DOHH2 (cell line): ENCODE data around the gene DDAH2.

ENCODE experiments used
- H3F3A ChIP-seq: fragments of 200-600 bp; sonication (generic), shearing (Covaris generic); 2 replicates; pipeline ENCODE4 v1.6.0; 2016; ENCODE audit warnings: antibody characterized with exemption, mild to moderate bottlenecking; ENCODE audit not compliant: control insufficient read depth, insufficient read depth
- H3K27ac ChIP-seq: fragments of 200-600 bp; sonication (generic); 2 replicates; pipeline ENCODE4 v1.5.1; 2014; ENCODE audit warnings: low read depth, mild to moderate bottlenecking, low read length, moderate library complexity
- H3K27me3 ChIP-seq: fragments of 200-600 bp; sonication (generic); 2 replicates; pipeline ENCODE4 v1.6.1; 2014; ENCODE audit warnings: mild to moderate bottlenecking, low read length, mixed read lengths; ENCODE audit not compliant: control insufficient read depth
- H3K36me3 ChIP-seq: fragments of 200-600 bp; sonication (generic); 2 replicates; pipeline ENCODE4 v1.6.1; 2014; ENCODE audit warnings: mild to moderate bottlenecking, low read length, moderate library complexity, mixed read lengths; ENCODE audit not compliant: control insufficient read depth
- H3K4me1 ChIP-seq: fragments of 200-600 bp; sonication (generic); 2 replicates; pipeline ENCODE4 v1.6.1; 2014; ENCODE audit warnings: mild to moderate bottlenecking, low read length, mixed read lengths; ENCODE audit not compliant: control insufficient read depth
- H3K4me2 ChIP-seq: fragments of 200-600 bp; sonication (generic); 2 replicates; pipeline ENCODE4 v1.6.0; 2014; ENCODE audit warnings: mild to moderate bottlenecking, low read length, moderate library complexity
- H3K4me3 ChIP-seq: fragments of 200-600 bp; sonication (generic); 2 replicates; pipeline ENCODE4 v1.5.1; 2014; ENCODE audit warnings: mild to moderate bottlenecking, low read length, mixed read lengths
- H3K79me2 ChIP-seq: fragments of 200-600 bp; sonication (generic); 2 replicates; pipeline ENCODE4 v1.6.1; 2014; ENCODE audit warnings: mild to moderate bottlenecking, low read length, mixed read lengths; ENCODE audit not compliant: control insufficient read depth
- H3K9me2 ChIP-seq: fragments of 200-600 bp; sonication (generic); replicated peaks from 2 replicates; pipeline ENCODE4 v1.6.1; 2014; ENCODE audit warnings: mild to moderate bottlenecking, low read length, mixed read lengths; ENCODE audit not compliant: control insufficient read depth
- H3K9me3 ChIP-seq: fragments of 200-600 bp; sonication (generic); 2 replicates; pipeline ENCODE4 v1.6.1; 2014; ENCODE audit warnings: antibody characterized with exemption, low read length, mixed read lengths; ENCODE audit not compliant: control insufficient read depth, insufficient read depth
- H4K20me1 ChIP-seq: fragments of 200-600 bp; sonication (generic); 2 replicates; pipeline ENCODE4 v1.6.0; 2014; ENCODE audit warnings: low read depth, mild to moderate bottlenecking, antibody characterized with exemption, low read length, moderate library complexity; ENCODE audit not compliant: control insufficient read depth, insufficient read depth
- EZH2phosphoT487 ChIP-seq: fragments of 200-600 bp; sonication (generic); IDR thresholded peaks from 2 replicates; pipeline ENCODE4 v1.6.1; 2017; ENCODE audit warnings: borderline replicate concordance, mild to moderate bottlenecking, antibody characterized with exemption, low read length, moderate library complexity, mixed read lengths
- TF ChIP-seq, protein P1 (sequence below): fragments of 200-600 bp; sonication (generic); IDR thresholded peaks from one replicate; pipeline ENCODE4 v1.5.1; 2014; ENCODE audit warnings: antibody characterized with exemption, mild to moderate bottlenecking, low read depth, low read length; ENCODE audit not compliant: poor library complexity, severe bottlenecking

DDAH2 gene

DNA sequence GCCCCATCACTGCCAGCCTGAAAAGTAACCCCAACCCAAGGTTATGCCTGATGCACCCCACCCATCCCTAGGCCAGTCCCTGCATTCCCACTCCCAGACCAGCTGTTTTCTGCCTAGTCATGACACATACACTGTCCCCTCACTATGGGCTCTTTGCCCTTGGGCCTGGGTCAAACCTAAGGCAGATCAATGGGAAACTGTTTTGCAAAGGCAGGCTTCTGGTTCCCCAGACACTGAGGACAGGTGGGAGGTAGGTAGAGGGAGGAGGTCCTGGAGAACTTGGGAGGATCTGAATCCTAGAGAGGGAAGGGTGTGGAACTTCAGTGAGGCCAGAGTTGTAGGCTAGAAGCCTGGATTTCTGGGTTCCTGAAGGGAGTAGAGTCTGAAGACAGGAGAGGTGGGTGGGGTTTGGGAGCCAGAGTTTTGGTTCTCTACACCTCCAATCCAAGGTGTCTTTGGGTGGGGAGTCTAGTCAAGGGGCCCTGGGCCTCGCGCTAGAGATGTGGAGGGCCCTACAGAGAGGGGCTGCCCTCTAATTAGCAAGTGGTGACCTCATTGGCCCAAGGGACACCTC is 5.2 kb upstream of the DDAH2 start:
- Histone ChIP-seq H3K36me3 (peaks cover 57% of the 10 kb centered on the region), H4K20me1 (peaks cover 10% of the 10 kb centered on the region; the same call in 1 of the 2 replicates), H3K4me1 (peaks cover 57% of the 10 kb centered on the region), H3K4me3 (peak overlapping the region; percentile 84), H3F3A (peaks cover 52% of the 10 kb centered on the region), H3K9me2 (no peaks in the 10 kb centered on the region), H3K9me3 (no peaks in the 10 kb centered on the region), H3K27ac (peak overlapping the region; percentile 96), H3K79me2 (peaks cover 40% of the 10 kb centered on the region), H3K27me3 (no peaks in the 10 kb centered on the region), H3K4me2 (peak overlapping the region; percentile 93)
- TF ChIP-seq, protein P1, sequence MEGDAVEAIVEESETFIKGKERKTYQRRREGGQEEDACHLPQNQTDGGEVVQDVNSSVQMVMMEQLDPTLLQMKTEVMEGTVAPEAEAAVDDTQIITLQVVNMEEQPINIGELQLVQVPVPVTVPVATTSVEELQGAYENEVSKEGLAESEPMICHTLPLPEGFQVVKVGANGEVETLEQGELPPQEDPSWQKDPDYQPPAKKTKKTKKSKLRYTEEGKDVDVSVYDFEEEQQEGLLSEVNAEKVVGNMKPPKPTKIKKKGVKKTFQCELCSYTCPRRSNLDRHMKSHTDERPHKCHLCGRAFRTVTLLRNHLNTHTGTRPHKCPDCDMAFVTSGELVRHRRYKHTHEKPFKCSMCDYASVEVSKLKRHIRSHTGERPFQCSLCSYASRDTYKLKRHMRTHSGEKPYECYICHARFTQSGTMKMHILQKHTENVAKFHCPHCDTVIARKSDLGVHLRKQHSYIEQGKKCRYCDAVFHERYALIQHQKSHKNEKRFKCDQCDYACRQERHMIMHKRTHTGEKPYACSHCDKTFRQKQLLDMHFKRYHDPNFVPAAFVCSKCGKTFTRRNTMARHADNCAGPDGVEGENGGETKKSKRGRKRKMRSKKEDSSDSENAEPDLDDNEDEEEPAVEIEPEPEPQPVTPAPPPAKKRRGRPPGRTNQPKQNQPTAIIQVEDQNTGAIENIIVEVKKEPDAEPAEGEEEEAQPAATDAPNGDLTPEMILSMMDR: no peak
- TF ChIP-seq EZH2phosphoT487: no peak

DNA sequence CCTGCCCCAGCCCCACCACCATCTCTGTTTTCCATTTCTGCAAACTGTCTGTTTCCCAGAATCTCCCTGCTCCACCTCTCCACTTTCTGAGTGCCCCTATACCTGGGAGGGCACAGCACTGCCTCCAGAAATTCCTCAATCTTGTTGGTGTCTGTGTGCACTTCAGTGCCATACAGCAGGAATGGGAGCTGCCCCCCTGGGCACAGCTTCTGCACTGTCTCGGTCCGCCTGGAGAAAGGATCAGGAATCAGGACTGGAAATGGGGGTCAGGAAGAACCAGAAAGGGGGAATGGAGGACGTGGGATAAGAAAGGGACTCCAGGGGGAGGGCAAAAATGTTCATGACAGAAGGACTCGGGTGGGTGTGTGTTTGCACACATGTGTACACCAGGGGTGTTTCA is 4.6 kb upstream of the DDAH2 start:
- peaks cover 13% of the 10 kb centered on the region; the same call in 1 of the 2 replicates for H4K20me1 ChIP-seq
- peak overlapping the region; percentile 96; the same call in 1 of the 2 replicates for H3K27ac ChIP-seq
- no peaks in the 10 kb centered on the region for H3K9me2 ChIP-seq
- peaks cover 58% of the 10 kb centered on the region for H3K4me1 ChIP-seq
- H3K9me3 ChIP-seq: no peaks in the 10 kb centered on the region
- H3K4me2 ChIP-seq: peak overlapping the region; percentile 93
- H3K79me2 ChIP-seq: peaks cover 40% of the 10 kb centered on the region
- peaks cover 59% of the 10 kb centered on the region for H3K36me3 ChIP-seq
- no peak overlapping the region for H3K4me3 ChIP-seq
- no peak for TF ChIP-seq EZH2phosphoT487
- H3F3A ChIP-seq: peaks cover 46% of the 10 kb centered on the region
- no peaks in the 10 kb centered on the region for H3K27me3 ChIP-seq

DNA sequence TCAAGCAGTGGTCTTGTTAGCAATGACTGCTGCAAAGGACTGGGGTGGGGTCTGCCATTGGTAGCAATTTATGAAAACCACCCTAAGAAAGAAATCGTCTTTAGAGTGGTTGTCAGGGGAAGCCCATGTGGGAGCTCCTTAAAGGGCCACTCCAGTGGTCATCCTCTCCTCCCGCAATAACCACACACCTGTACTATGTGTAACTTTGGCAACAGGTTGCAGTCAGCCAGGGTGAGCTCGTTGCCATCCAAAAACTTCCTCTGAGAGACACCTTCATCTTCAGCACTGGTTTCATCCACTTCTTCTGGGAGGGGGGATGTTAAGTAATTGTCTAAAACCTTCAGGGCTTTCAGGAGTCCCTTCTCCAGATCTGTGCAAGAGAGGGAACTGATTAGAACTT is 2.9 kb upstream of the DDAH2 start:
- H4K20me1 ChIP-seq: peaks cover 13% of the 10 kb centered on the region; the same call in 1 of the 2 replicates
- peaks cover 72% of the 10 kb centered on the region for H3K36me3 ChIP-seq
- H3K4me2 ChIP-seq: no peak overlapping the region
- no peaks in the 10 kb centered on the region for H3K27me3 ChIP-seq
- TF ChIP-seq, protein P1: no peak
- no peak for TF ChIP-seq EZH2phosphoT487
- H3K27ac ChIP-seq: no peak overlapping the region
- H3K79me2 ChIP-seq: peaks cover 40% of the 10 kb centered on the region
- no peaks in the 10 kb centered on the region for H3K9me3 ChIP-seq
- no peaks in the 10 kb centered on the region for H3K9me2 ChIP-seq
- H3F3A ChIP-seq: peaks cover 39% of the 10 kb centered on the region
- peaks cover 58% of the 10 kb centered on the region for H3K4me1 ChIP-seq
- H3K4me3 ChIP-seq: no peak overlapping the region

DNA sequence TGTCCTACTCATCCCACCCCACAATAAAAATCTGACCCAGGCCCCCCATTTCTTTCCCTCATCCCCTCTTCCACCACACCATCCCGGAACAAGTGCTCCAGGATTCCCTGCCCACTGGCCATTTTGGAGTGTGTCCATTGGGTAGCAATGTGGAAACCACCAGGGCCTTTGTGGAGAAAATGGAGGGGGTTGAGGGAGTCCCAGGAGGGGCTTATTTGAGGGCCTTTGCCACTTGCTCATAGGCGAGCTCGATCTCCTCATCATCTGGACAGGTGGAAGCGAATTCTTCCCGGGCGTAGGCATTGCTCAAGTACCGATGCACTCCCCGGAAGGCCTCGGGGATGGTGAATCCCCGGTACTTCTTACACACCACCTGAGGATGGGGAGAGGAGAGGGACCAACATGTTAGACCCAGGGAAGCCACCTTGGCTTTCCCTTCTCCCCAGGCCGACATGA is 1.6 kb upstream of the DDAH2 start:
- peaks cover 33% of the 10 kb centered on the region for H3F3A ChIP-seq
- peaks cover 55% of the 10 kb centered on the region for H3K4me1 ChIP-seq
- no peak overlapping the region for H3K27ac ChIP-seq
- H4K20me1 ChIP-seq: peaks cover 13% of the 10 kb centered on the region; the same call in 1 of the 2 replicates
- TF ChIP-seq, protein P1: no peak
- TF ChIP-seq EZH2phosphoT487: no peak
- H3K27me3 ChIP-seq: no peaks in the 10 kb centered on the region
- no peaks in the 10 kb centered on the region for H3K9me2 ChIP-seq
- peak overlapping the region; percentile 90 for H3K4me2 ChIP-seq
- no peak overlapping the region for H3K4me3 ChIP-seq
- peaks cover 27% of the 10 kb centered on the region for H3K79me2 ChIP-seq
- no peaks in the 10 kb centered on the region for H3K9me3 ChIP-seq
- peaks cover 76% of the 10 kb centered on the region for H3K36me3 ChIP-seq
